Measurements from ENCODE around the gene ACAT2. TPM values are rescaled to one million over a fixed set of nuclear protein-coding genes. Genes with fewer than 3 reads are reported as not detected.
A peak's percentile ranks its signal among the peaks of the same experiment; 100 is the strongest.
"Not testable (repeated sequence)": the region's sequence is repeated elsewhere in the genome, so short reads cannot be mapped to it uniquely, and the experiment has no call there.

The ACAT2 gene
- 43.0 TPM for total RNA-seq
- polyA plus RNA-seq, result 18.7 TPM
- long read RNA-seq, donor 1, partial matches to known transcripts, result 0 of 3 reads
- long read RNA-seq, donor 1, other reads (novel, unspliced or antisense), result 0 of 3 reads
- long read RNA-seq, donor 2, result 0 reads
- long read RNA-seq, donor 3, transcript ACAT2-201 (9 exons, 3,180 nt), result major isoform, 33 of 332 reads
- long read RNA-seq, donor 3, partial matches to known transcripts, result 298 of 332 reads
- long read RNA-seq, donor 3, other reads (novel, unspliced or antisense), result 0 of 332 reads
- long read RNA-seq, donor 4, transcript ACAT2-201 (9 exons, 3,180 nt), result major isoform, 9 of 9 reads
- long read RNA-seq, donor 4, partial matches to known transcripts, result 0 of 9 reads
- long read RNA-seq, donor 4, other reads (novel, unspliced or antisense), result 0 of 9 reads
- long read RNA-seq, donor 5, transcript ACAT2-201 (9 exons, 3,180 nt), result major isoform, 38 of 362 reads
- long read RNA-seq, donor 5, partial matches to known transcripts, result 223 of 362 reads
- long read RNA-seq, donor 5, other reads (novel, unspliced or antisense), result 99 of 362 reads
- long read RNA-seq, donor 6, transcript ACAT2-201 (9 exons, 3,180 nt), result major isoform, 10 of 310 reads
- long read RNA-seq, donor 6, partial matches to known transcripts, result 299 of 310 reads
- long read RNA-seq, donor 6, other reads (novel, unspliced or antisense), result 0 of 310 reads
- long read RNA-seq, donor 7, transcript ACAT2-201 (9 exons, 3,180 nt), result major isoform, 25 of 683 reads
- long read RNA-seq, donor 7, partial matches to known transcripts, result 480 of 683 reads
- long read RNA-seq, donor 7, other reads (novel, unspliced or antisense), result 178 of 683 reads
- long read RNA-seq, donor 8, transcript ACAT2-201 (9 exons, 3,180 nt), result major isoform, 11 of 117 reads
- long read RNA-seq, donor 8, partial matches to known transcripts, result 106 of 117 reads
- long read RNA-seq, donor 8, other reads (novel, unspliced or antisense), result 0 of 117 reads
- long read RNA-seq, donor 9, transcript ACAT2-201 (9 exons, 3,180 nt), result major isoform, 21 of 266 reads
- long read RNA-seq, donor 9, partial matches to known transcripts, result 181 of 266 reads
- long read RNA-seq, donor 9, other reads (novel, unspliced or antisense), result 63 of 266 reads
- long read RNA-seq, donor 10, transcript ACAT2-201 (9 exons, 3,180 nt), result major isoform, 16 of 371 reads
- long read RNA-seq, donor 10, partial matches to known transcripts, result 261 of 371 reads
- long read RNA-seq, donor 10, other reads (novel, unspliced or antisense), result 94 of 371 reads

DNA sequence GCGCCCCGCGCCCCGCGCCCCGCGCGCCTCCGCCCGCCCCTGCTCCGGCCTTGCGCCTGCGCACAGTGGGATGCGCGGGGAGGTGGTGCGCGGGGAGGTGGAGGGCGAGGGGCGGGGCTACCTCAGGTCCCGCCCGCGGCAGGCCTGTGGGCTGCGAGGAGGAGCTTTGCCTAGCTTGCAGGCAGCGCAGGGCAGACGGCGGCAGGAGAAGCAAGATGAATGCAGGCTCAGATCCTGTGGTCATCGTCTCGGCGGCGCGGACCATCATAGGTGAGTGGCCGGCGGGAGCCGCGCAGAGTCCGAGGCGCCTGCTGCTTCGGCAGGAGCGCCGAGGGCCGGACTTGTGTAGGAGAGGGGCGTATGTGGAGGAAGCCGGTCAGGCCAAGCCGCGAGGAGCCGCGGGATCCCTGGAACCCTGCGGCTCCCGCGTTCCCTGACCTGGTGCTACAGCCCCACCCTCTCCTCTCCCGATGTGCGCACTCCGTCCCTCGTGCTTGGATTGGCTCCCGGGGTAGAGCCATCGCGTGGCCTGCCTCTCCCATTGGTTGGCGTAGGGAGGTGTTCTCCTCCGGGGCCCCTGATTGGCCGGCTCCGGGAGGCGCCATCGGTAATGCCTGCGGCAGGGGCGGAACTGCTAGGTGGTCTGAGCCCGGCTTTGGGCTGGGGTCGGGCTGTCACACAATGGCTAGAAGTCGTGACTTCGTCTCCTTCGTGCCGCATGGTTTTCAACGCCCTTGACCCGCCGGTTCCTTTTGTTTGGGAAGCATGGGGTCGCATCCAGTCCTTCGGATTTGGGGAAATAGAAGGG lies at the start of gene ACAT2:
Gene ACAT2, plus strand, starts transcription at position 173 of the 808 bp plus-strand sequence. Its CDS starts 43 bp downstream, at position 216.
- H3K9me3 ChIP-seq (ENCODE audit: control insufficient read depth in 2 of 2, insufficient read depth in 1 of 2, low read length in 1 of 2), result no peaks in the 10 kb centered on the region
- H3K36me3 ChIP-seq (ENCODE audit: control insufficient read depth in 2 of 2, insufficient read depth in 2 of 2, low read length in 1 of 2), result peaks cover 10 to 45% of the 10 kb centered on the region in 2 donors
- no peaks in the 10 kb centered on the region for H3K27me3 ChIP-seq (ENCODE audit: control insufficient read depth in 2 of 2, insufficient read depth in 1 of 2, low read length in 1 of 2)
- H3K4me3 ChIP-seq (ENCODE audit: low read length in 2 of 2), result peak within 1 kb of the TSS; percentile 79 to 87
- peaks cover 9 to 15% of the 10 kb centered on the region in 2 donors for H3K4me1 ChIP-seq (ENCODE audit: control insufficient read depth in 2 of 2, insufficient read depth in 2 of 2, low read length in 2 of 2)
- DNase-seq (ENCODE audit: low read depth in 6 of 9, low spot score in 9 of 9), result peak; percentile 73 to 94 (median 85)
- peak within 1 kb of the TSS; percentile 94 to 96 for H3K27ac ChIP-seq (ENCODE audit: low read depth in 1 of 2, low read length in 1 of 2)
- 1% methylated on average over 76 of the region's 76 CpGs for WGBS

DNA sequence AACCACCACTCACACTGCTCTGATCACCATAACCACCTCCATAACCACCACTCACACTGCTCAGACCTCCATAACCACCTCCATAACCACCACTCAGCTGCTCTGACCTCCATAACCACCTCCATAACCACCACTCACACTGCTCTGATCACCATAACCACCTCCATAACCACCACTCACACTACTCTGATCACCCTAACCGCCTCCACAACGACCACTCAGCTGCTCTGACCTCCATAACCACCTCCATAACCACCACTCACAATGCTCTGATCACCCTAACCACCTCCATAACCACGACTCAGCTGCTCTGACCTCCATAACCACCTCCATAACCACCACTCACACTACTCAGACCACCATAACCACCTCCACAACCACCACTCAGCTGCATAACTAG lies 49.5 kb upstream of the ACAT2 start:
- not testable (repeated sequence) for DNase-seq (ENCODE audit: low read depth in 6 of 9, low spot score in 9 of 9); H3K27me3 ChIP-seq (ENCODE audit: control insufficient read depth in 2 of 2, insufficient read depth in 1 of 2, low read length in 1 of 2); H3K9me3 ChIP-seq (ENCODE audit: control insufficient read depth in 2 of 2, insufficient read depth in 1 of 2, low read length in 1 of 2); H3K36me3 ChIP-seq (ENCODE audit: control insufficient read depth in 2 of 2, insufficient read depth in 2 of 2, low read length in 1 of 2); H3K27ac ChIP-seq (ENCODE audit: low read depth in 1 of 2, low read length in 1 of 2); H3K4me1 ChIP-seq (ENCODE audit: control insufficient read depth in 2 of 2, insufficient read depth in 2 of 2, low read length in 2 of 2); H3K4me3 ChIP-seq (ENCODE audit: low read length in 2 of 2)
- WGBS, result 91% methylated on average over 3 of the region's 3 CpGs

DNA sequence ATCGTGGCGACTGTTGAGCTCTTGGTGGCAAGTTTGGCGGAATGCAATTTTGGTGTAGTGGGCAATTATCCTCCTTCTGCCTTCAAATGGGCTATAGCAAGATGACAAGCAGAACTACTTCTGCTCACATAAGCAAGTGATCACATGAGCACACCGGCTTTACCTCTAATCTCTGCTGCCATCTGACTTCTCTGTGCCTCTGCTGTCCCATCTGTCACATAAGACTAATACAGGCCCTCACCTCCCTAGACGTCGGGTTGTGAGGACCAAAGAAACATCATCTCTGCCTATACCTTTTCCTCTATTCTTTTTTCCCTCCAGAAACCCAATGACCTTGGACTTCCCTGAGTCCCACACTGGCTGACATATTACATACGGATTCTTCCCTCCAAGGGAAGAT lies 47.9 kb upstream of the ACAT2 start:
- no peaks in the 10 kb centered on the region for H3K9me3 ChIP-seq (ENCODE audit: control insufficient read depth in 2 of 2, insufficient read depth in 1 of 2, low read length in 1 of 2)
- no peak for DNase-seq (ENCODE audit: low read depth in 6 of 9, low spot score in 9 of 9)
- no peak overlapping the region for H3K27ac ChIP-seq (ENCODE audit: low read depth in 1 of 2, low read length in 1 of 2)
- WGBS, result 98% methylated on average over 7 of the region's 7 CpGs
- H3K4me3 ChIP-seq (ENCODE audit: low read length in 2 of 2), result no peak overlapping the region
- H3K27me3 ChIP-seq (ENCODE audit: control insufficient read depth in 2 of 2, insufficient read depth in 1 of 2, low read length in 1 of 2), result no peaks in the 10 kb centered on the region
- H3K36me3 ChIP-seq (ENCODE audit: control insufficient read depth in 2 of 2, insufficient read depth in 2 of 2, low read length in 1 of 2), result no peaks in the 10 kb centered on the region
- H3K4me1 ChIP-seq (ENCODE audit: control insufficient read depth in 2 of 2, insufficient read depth in 2 of 2, low read length in 2 of 2), result peaks cover 0 to 2% of the 10 kb centered on the region in 2 donors

GRCh38 chr6:159714404-159714803 lies 47.4 kb upstream of the ACAT2 start:
- Histone ChIP-seq H3K27me3 (ENCODE audit: control insufficient read depth in 2 of 2, insufficient read depth in 1 of 2, low read length in 1 of 2) (no peaks in the 10 kb centered on the region), H3K4me3 (ENCODE audit: low read length in 2 of 2) (no peak overlapping the region), H3K4me1 (ENCODE audit: control insufficient read depth in 2 of 2, insufficient read depth in 2 of 2, low read length in 2 of 2) (peaks cover 0 to 2% of the 10 kb centered on the region in 2 donors), H3K9me3 (ENCODE audit: control insufficient read depth in 2 of 2, insufficient read depth in 1 of 2, low read length in 1 of 2) (no peaks in the 10 kb centered on the region), H3K36me3 (ENCODE audit: control insufficient read depth in 2 of 2, insufficient read depth in 2 of 2, low read length in 1 of 2) (no peaks in the 10 kb centered on the region), H3K27ac (ENCODE audit: low read depth in 1 of 2, low read length in 1 of 2) (no peak overlapping the region)
- DNase-seq (ENCODE audit: low read depth in 6 of 9, low spot score in 9 of 9), result no peak
- WGBS, result 95% methylated on average over 5 of the region's 5 CpGs

- H3K4me1 ChIP-seq (ENCODE audit: control insufficient read depth in 2 of 2, insufficient read depth in 2 of 2, low read length in 2 of 2), result peaks cover 0 to 2% of the 10 kb centered on the region in 2 donors
- H3K27ac ChIP-seq (ENCODE audit: low read depth in 1 of 2, low read length in 1 of 2), result peak overlapping the region in 1 of 2 donors; percentile 43
- 81% methylated on average over 3 of the region's 3 CpGs for WGBS
Observed at GRCh38 chr6:159715166-159715565, 46.7 kb upstream of the ACAT2 start.

DNA sequence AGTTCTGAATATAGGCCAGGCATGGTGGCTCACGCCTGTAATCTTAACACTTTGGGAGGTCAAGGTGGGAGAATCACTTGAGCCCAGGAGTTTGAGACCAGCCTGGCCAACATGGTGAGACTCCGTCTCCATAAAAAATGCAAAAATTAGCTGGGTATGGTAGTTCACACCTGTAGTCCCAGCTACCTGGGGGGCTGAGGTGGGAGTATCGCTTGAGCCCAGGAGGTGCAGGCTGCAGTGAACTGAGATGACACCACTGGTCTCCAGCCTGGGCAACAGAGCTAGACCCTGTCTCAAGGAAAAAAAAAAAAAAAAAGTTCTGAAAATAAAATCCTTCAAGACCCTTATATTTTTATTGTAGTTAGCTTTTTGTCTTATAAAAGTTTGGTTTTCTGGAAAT lies 46.2 kb upstream of the ACAT2 start:
- DNase-seq (ENCODE audit: low read depth in 6 of 9, low spot score in 9 of 9), result no peak
- no peaks in the 10 kb centered on the region for H3K36me3 ChIP-seq (ENCODE audit: control insufficient read depth in 2 of 2, insufficient read depth in 2 of 2, low read length in 1 of 2)
- no peak overlapping the region for H3K4me3 ChIP-seq (ENCODE audit: low read length in 2 of 2)
- H3K9me3 ChIP-seq (ENCODE audit: control insufficient read depth in 2 of 2, insufficient read depth in 1 of 2, low read length in 1 of 2), result no peaks in the 10 kb centered on the region
- no peaks in the 10 kb centered on the region for H3K27me3 ChIP-seq (ENCODE audit: control insufficient read depth in 2 of 2, insufficient read depth in 1 of 2, low read length in 1 of 2)
- H3K27ac ChIP-seq (ENCODE audit: low read depth in 1 of 2, low read length in 1 of 2), result peak overlapping the region; percentile 59 to 68
- H3K4me1 ChIP-seq (ENCODE audit: control insufficient read depth in 2 of 2, insufficient read depth in 2 of 2, low read length in 2 of 2), result peaks cover 0 to 2% of the 10 kb centered on the region in 2 donors
- WGBS, result 96% methylated on average over 3 of the region's 3 CpGs

More at GRCh38 chr6:159715166-159715565, 46.7 kb upstream of the ACAT2 start:
- Histone ChIP-seq H3K27me3 (ENCODE audit: control insufficient read depth in 2 of 2, insufficient read depth in 1 of 2, low read length in 1 of 2) (no peaks in the 10 kb centered on the region), H3K9me3 (ENCODE audit: control insufficient read depth in 2 of 2, insufficient read depth in 1 of 2, low read length in 1 of 2) (no peaks in the 10 kb centered on the region), H3K4me3 (ENCODE audit: low read length in 2 of 2) (no peak overlapping the region), H3K36me3 (ENCODE audit: control insufficient read depth in 2 of 2, insufficient read depth in 2 of 2, low read length in 1 of 2) (no peaks in the 10 kb centered on the region)
- no peak for DNase-seq (ENCODE audit: low read depth in 6 of 9, low spot score in 9 of 9)

- H3K27ac ChIP-seq (ENCODE audit: low read depth in 1 of 2, low read length in 1 of 2), result peak overlapping the region; percentile 68 to 84
- no peaks in the 10 kb centered on the region for H3K9me3 ChIP-seq (ENCODE audit: control insufficient read depth in 2 of 2, insufficient read depth in 1 of 2, low read length in 1 of 2)
- no peaks in the 10 kb centered on the region for H3K36me3 ChIP-seq (ENCODE audit: control insufficient read depth in 2 of 2, insufficient read depth in 2 of 2, low read length in 1 of 2)
- H3K4me3 ChIP-seq (ENCODE audit: low read length in 2 of 2), result no peak overlapping the region
- peaks cover 0 to 2% of the 10 kb centered on the region in 2 donors for H3K4me1 ChIP-seq (ENCODE audit: control insufficient read depth in 2 of 2, insufficient read depth in 2 of 2, low read length in 2 of 2)
- DNase-seq (ENCODE audit: low read depth in 6 of 9, low spot score in 9 of 9), result peak in 1 of 9 donors; percentile 31
- WGBS, result 90% methylated on average over 5 of the region's 5 CpGs
- H3K27me3 ChIP-seq (ENCODE audit: control insufficient read depth in 2 of 2, insufficient read depth in 1 of 2, low read length in 1 of 2), result no peaks in the 10 kb centered on the region
Observed at GRCh38 chr6:159716247-159717096, 45.4 kb upstream of the ACAT2 start.

Measured in thymus (tissue), 14 donors.